T-cell (primary cell): Measurements from ENCODE around the gene CFAP141. TPM values are rescaled to one million over a fixed set of nuclear protein-coding genes. Genes with fewer than 3 reads are reported as not detected.

Source experiments
- ATAC-seq, 4 experiments: fragments of 200-7000 bp in 3 of 4; fragments of 150-1000 bp in 1 of 4; cut with Tn5 transposase; replicated peaks in 1 of 4; 1 replicate in 3 of 4; 2 replicates in 1 of 4; pipeline ENCODE4 v1.10.0; 2021; ENCODE audit warnings: moderate library complexity in 3 of 4, mild to moderate bottlenecking in 2 of 4, moderate number of reproducible peaks in 1 of 4
- CTCF ChIA-PET, 2 donors: fragments of 300-600 bp; sonication (Branson Sonifier 250); formaldehyde crosslinking; loops; one replicate each; lab custom pipeline; 2022; ENCODE audit warnings: antibody characterized with exemption in 2 of 2; lab: Charles Lee
- POLR2A ChIA-PET, 2 donors: fragments of 300-600 bp; sonication (Branson Sonifier 250); formaldehyde crosslinking; loops; one replicate each; lab custom pipeline; 2022; ENCODE audit warnings: antibody characterized with exemption in 2 of 2; lab: Charles Lee
- DNase-seq, 35 experiments: peaks; one replicate each; pipeline versions ENCODE4 v3.0.0 to v3.0.0-alpha.2; 2013 to 2023
- H3K27ac ChIP-seq: one replicate; pipeline ENCODE4 v1.5.1; 2013; ENCODE audit warnings: low read length
- H3K27me3 ChIP-seq, 2 experiments: replicated peaks in 1 of 2; 1 replicate in 1 of 2; 2 replicates in 1 of 2; pipeline versions ENCODE4 v1.6.1 to v1.7.0; 2013; ENCODE audit warnings: low read length in 1 of 2, mixed read lengths in 1 of 2; ENCODE audit not compliant: control insufficient read depth in 2 of 2, insufficient read depth in 2 of 2; ENCODE audit errors: extremely low read depth in 1 of 2
- H3K36me3 ChIP-seq, 2 donors: 1 replicate in 1 of 2; 2 replicates in 1 of 2; pipeline versions ENCODE4 v1.6.1 to v1.7.0; 2013; ENCODE audit warnings: low read length in 1 of 2; ENCODE audit not compliant: control insufficient read depth in 2 of 2, insufficient read depth in 1 of 2; ENCODE audit errors: extremely low read depth in 1 of 2
- H3K4me1 ChIP-seq, 2 experiments: 1 replicate in 1 of 2; 2 replicates in 1 of 2; pipeline versions ENCODE4 v1.6.1 to v1.7.0; 2013; ENCODE audit warnings: low read length in 2 of 2, mixed read lengths in 1 of 2; ENCODE audit not compliant: insufficient read depth in 2 of 2, control insufficient read depth in 1 of 2; ENCODE audit errors: extremely low read depth in 1 of 2
- H3K4me3 ChIP-seq, 2 donors: 1 replicate in 1 of 2; 2 replicates in 1 of 2; pipeline versions ENCODE4 v1.5.1 to v1.7.0; 2013; ENCODE audit warnings: mild to moderate bottlenecking in 2 of 2, low read length in 1 of 2, moderate library complexity in 1 of 2; ENCODE audit not compliant: control insufficient read depth in 1 of 2; ENCODE audit errors: extremely low read depth in 1 of 2
- H3K9me3 ChIP-seq: 2 replicates; pipeline ENCODE4 v1.7.0; 2013
- H3K27ac Mint-ChIP-seq, 2 donors: one replicate each; pipeline ENCODE4 v1.8.0; 2020 to 2021; ENCODE audit warnings: mild to moderate bottlenecking in 2 of 2, mixed read lengths in 2 of 2
- H3K27me3 Mint-ChIP-seq, 2 donors: one replicate each; pipeline ENCODE4 v1.8.0; 2021 to 2022; ENCODE audit warnings: mixed read lengths in 2 of 2
- H3K36me3 Mint-ChIP-seq: one replicate; pipeline ENCODE4 v1.8.0; 2021; ENCODE audit warnings: mixed read lengths
- H3K4me1 Mint-ChIP-seq, 3 donors: one replicate each; pipeline ENCODE4 v1.8.0; 2020 to 2022; ENCODE audit warnings: mixed read lengths in 3 of 3, mild to moderate bottlenecking in 1 of 3
- H3K4me3 Mint-ChIP-seq, 3 donors: one replicate each; pipeline ENCODE4 v1.8.0; 2020 to 2022; ENCODE audit warnings: mild to moderate bottlenecking in 3 of 3, mixed read lengths in 3 of 3, moderate library complexity in 3 of 3
- H3K9me3 Mint-ChIP-seq, 3 donors: one replicate each; pipeline ENCODE4 v1.8.0; 2020 to 2022; ENCODE audit warnings: mixed read lengths in 3 of 3
- WGBS: methylation state at CpG from one replicate; pipeline ENCODE4 v1.1.5; 2013; ENCODE audit warnings: missing lambda C conversion rate; ENCODE audit not compliant: insufficient coverage; 5-methylcytosine and 5-hydroxymethylcytosine counted together
- total RNA-seq, 35 experiments: library from RNA in 6 of 35; stranded (reverse) in 6 of 35; fragments of 120-200 nt in 1 of 35; gene quantifications; one replicate each; pipeline versions ENCODE4 v1.2.1 to v1.2.4 and lab custom pipeline; 2013 to 2026

The CFAP141 gene
- total RNA-seq, 5 donors from 2014 or later (not counting 1 experiment from before 2014, with no cell fraction given) = not detected

DNA sequence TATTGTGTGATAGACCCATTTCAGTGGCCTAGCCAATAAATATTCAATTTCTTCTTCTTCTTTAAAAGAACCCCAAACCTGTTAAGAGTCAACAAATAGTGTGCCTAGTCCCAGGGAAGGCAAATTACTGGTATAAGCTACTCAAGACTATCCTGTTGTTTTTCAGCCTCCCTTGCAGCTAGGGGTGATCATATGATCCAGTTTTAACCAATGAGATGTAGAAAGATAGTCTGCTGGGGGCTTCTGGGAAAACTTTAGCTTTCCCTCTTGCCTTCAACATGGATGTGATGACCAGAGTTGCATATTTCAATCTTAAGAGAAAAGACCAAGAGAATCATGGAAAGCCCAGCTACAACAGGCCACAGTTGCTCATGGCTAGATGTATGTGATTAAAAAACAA, 46.6 kb downstream of the CFAP141 start:
- no peak for ATAC-seq
- H3K27ac ChIP-seq = peak overlapping the region; percentile 77
- H3K36me3 ChIP-seq = peaks cover 5 to 68% of the 10 kb centered on the region in 2 donors
- POLR2A ChIA-PET = interaction anchor here (0.5 to 0.6 kb wide), 5 partner anchors 9 to 1961 kb away, joined by 3 to 7 read pairs (median 4); no protein-coding TSS in a partner anchor
- peak overlapping the region in 1 of 3 donors; percentile 72 for H3K4me3 Mint-ChIP-seq
- H3K4me3 ChIP-seq = no peak overlapping the region
- H3K9me3 Mint-ChIP-seq = peaks cover 0 to 4% (median 0%) of the 10 kb centered on the region in 3 donors
- peaks cover 70% of the 10 kb centered on the region for H3K36me3 Mint-ChIP-seq
- peaks cover 41 to 47% of the 10 kb centered on the region in 2 experiments for H3K4me1 ChIP-seq
- peaks cover 64 to 72% (median 71%) of the 10 kb centered on the region in 3 donors for H3K4me1 Mint-ChIP-seq
- no peak for DNase-seq
- H3K27ac Mint-ChIP-seq = peak overlapping the region; percentile 97 to 98
- no peaks in the 10 kb centered on the region for H3K27me3 Mint-ChIP-seq
- H3K27me3 ChIP-seq = no peaks in the 10 kb centered on the region
- CTCF ChIA-PET = interaction anchor here in 1 of 2 donors (0.7 to 0.9 kb wide), 2 partner anchors 21 to 61 kb away, joined by 3 to 6 read pairs; partner anchors contain the start of gene UBAP2L
- no peaks in the 10 kb centered on the region for H3K9me3 ChIP-seq

- Histone ChIP-seq H3K9me3 (no peaks in the 10 kb centered on the region), H3K27ac (peak overlapping the region; percentile 77), H3K36me3 (peaks cover 3 to 60% of the 10 kb centered on the region in 2 donors), H3K4me3 (peak overlapping the region in 1 of 2 donors; percentile 6), H3K27me3 (no peaks in the 10 kb centered on the region), H3K4me1 (peaks cover 48 to 56% of the 10 kb centered on the region in 2 experiments)
- CTCF ChIA-PET = interaction anchor here (0.6 to 1.5 kb wide), 9 partner anchors 10 to 215 kb away, joined by 3 to 12 read pairs (median 4); no protein-coding TSS in a partner anchor
- ATAC-seq (no peak), DNase-seq (peak in 1 of 35 experiments; percentile 36)
- peak overlapping the region; percentile 97 to 98 for H3K27ac Mint-ChIP-seq
- POLR2A ChIA-PET = interaction anchor here (0.5 to 1.5 kb wide), 10 partner anchors 8 to 446 kb away, joined by 3 to 8 read pairs (median 4); partner anchors contain the start of genes SLC27A3 (in 1 of the 2) and UBAP2L (in 1 of the 2)
- peaks cover 72 to 76% (median 73%) of the 10 kb centered on the region in 3 donors for H3K4me1 Mint-ChIP-seq
- H3K9me3 Mint-ChIP-seq = peaks cover 0 to 4% (median 0%) of the 10 kb centered on the region in 3 donors
- no peaks in the 10 kb centered on the region for H3K27me3 Mint-ChIP-seq
- peak overlapping the region; percentile 57 to 72 (median 67) for H3K4me3 Mint-ChIP-seq
- peaks cover 68% of the 10 kb centered on the region for H3K36me3 Mint-ChIP-seq
- WGBS = 39% methylated on average over 5 of the region's 8 CpGs
Measured at GRCh38 chr1:154158307-154159125, 47.6 kb downstream of the CFAP141 start.

DNA sequence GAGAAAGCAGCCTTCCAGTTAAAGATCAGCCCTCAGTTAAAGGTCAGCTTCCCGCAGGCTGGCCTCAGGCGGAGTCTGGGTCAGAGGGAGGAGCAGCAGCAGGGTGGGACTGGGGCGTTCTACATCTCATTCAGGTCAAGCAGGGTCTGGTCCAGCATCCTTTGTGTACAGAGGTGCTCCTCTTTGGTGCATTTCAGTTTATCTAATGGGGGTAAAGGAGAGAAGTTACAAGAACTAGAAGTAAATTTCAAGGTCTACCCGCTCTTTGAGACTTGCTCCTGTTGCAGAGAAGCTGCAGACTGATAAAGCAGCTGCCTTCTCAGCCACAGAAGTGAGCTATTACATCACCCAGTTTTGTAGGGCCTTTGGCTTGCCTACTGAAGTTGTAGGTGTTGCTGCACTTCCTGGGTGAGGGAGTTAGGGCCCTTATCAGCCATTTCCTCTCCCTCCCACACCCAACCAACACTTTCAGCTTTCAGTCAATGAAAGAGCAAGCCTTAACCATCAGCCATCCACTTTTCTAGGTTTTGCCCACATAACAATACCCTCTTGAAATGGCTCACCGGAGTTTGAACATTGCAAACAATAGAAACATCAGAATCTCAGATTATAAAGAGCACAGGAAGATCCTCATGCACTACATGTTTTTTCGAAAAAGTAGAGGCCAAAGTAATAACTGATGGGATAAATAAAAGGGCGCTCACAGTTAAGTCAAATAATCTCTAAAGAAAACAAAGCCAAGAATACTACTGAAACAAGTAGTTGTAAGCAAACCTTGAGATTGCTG, 48.4 kb downstream of the CFAP141 start:
- ATAC-seq = peak; percentile 99

GRCh38 chr1:154155251-154155650, 50.9 kb downstream of the CFAP141 start:
- POLR2A ChIA-PET = interaction anchor here in 1 of 2 donors (0.6 kb wide), 2 partner anchors 39 to 1860 kb away, joined by 6 to 7 read pairs; no protein-coding TSS in a partner anchor
- Histone ChIP-seq H3K27me3 (no peaks in the 10 kb centered on the region), H3K4me3 (no peak overlapping the region), H3K36me3 (peaks cover 0 to 30% of the 10 kb centered on the region in 2 donors), H3K4me1 (peaks cover 53 to 59% of the 10 kb centered on the region in 2 experiments), H3K9me3 (no peaks in the 10 kb centered on the region), H3K27ac (peak overlapping the region; percentile 65)
- no peak for DNase-seq
- CTCF ChIA-PET = interaction anchor here in 1 of 2 donors (0.6 kb wide), 1 partner anchor 10 kb away, joined by 3 read pairs; no protein-coding TSS in a partner anchor
- H3K4me1 Mint-ChIP-seq = peaks cover 60 to 68% (median 62%) of the 10 kb centered on the region in 3 donors
- 49% methylated on average over 8 of the region's 9 CpGs for WGBS
- H3K4me3 Mint-ChIP-seq = peak overlapping the region in 1 of 3 donors; percentile 53
- H3K9me3 Mint-ChIP-seq = peaks cover 0 to 2% (median 0%) of the 10 kb centered on the region in 3 donors
- no peak for ATAC-seq
- H3K27ac Mint-ChIP-seq = peak overlapping the region; percentile 90 to 98
- H3K27me3 Mint-ChIP-seq = no peaks in the 10 kb centered on the region
- peaks cover 45% of the 10 kb centered on the region for H3K36me3 Mint-ChIP-seq

More for the DNA sequence above, 48.4 kb downstream of the CFAP141 start:
- no peaks in the 10 kb centered on the region for H3K9me3 ChIP-seq
- Mint-ChIP-seq H3K4me1 (peaks cover 64 to 71% (median 70%) of the 10 kb centered on the region in 3 donors), H3K4me3 (peak overlapping the region; percentile 57 to 72 (median 67)), H3K27me3 (no peaks in the 10 kb centered on the region), H3K36me3 (peaks cover 60% of the 10 kb centered on the region), H3K27ac (peak overlapping the region; percentile 97 to 98), H3K9me3 (peaks cover 0 to 4% (median 0%) of the 10 kb centered on the region in 3 donors)
- no peaks in the 10 kb centered on the region for H3K27me3 ChIP-seq
- ChIA-PET POLR2A (interaction anchor here (0.5 to 1.8 kb wide), 11 partner anchors 9 to 382 kb away, joined by 3 to 8 read pairs (median 4); partner anchors contain the start of genes SLC27A3 (in 1 of the 2) and UBAP2L (in 1 of the 2)), CTCF (interaction anchor here (0.5 to 1.5 kb wide), 11 partner anchors 11 to 214 kb away, joined by 3 to 12 read pairs (median 4); no protein-coding TSS in a partner anchor)
- H3K36me3 ChIP-seq = peaks cover 3 to 52% of the 10 kb centered on the region in 2 donors
- H3K4me1 ChIP-seq = peaks cover 53 to 60% of the 10 kb centered on the region in 2 experiments
- WGBS = 14% methylated on average over 3 of the region's 7 CpGs
- H3K27ac ChIP-seq = peak overlapping the region; percentile 77
- peak; percentile 38 to 89 (median 73) for DNase-seq
- no peak overlapping the region for H3K4me3 ChIP-seq

- 96% methylated on average over 17 of the region's 29 CpGs for WGBS
- peaks cover 57 to 64% (median 58%) of the 10 kb centered on the region in 3 donors for H3K4me1 Mint-ChIP-seq
- DNase-seq (peak in 1 of 35 experiments; percentile 62), ATAC-seq (no peak)
- no peaks in the 10 kb centered on the region for H3K27me3 ChIP-seq
- no peaks in the 10 kb centered on the region for H3K9me3 Mint-ChIP-seq
- H3K36me3 ChIP-seq = peaks cover 0 to 24% of the 10 kb centered on the region in 2 donors
- H3K27ac ChIP-seq = peak within 1 kb of the TSS; percentile 65
- peaks cover 41% of the 10 kb centered on the region for H3K36me3 Mint-ChIP-seq
- H3K4me1 ChIP-seq = peaks cover 51 to 54% of the 10 kb centered on the region in 2 experiments
- ChIA-PET CTCF (interaction anchor here in 1 of 2 donors (0.6 kb wide), 2 partner anchors 117 to 1714 kb away, joined by 4 to 5 read pairs; no protein-coding TSS in a partner anchor), POLR2A (interaction anchor here in 1 of 2 donors (0.6 kb wide), 1 partner anchor 1860 kb away, joined by 6 read pairs; no protein-coding TSS in a partner anchor)
- peak within 1 kb of the TSS in 1 of 3 donors; percentile 53 for H3K4me3 Mint-ChIP-seq
- no peaks in the 10 kb centered on the region for H3K27me3 Mint-ChIP-seq
- no peak within 1 kb of the TSS for H3K4me3 ChIP-seq
- no peaks in the 10 kb centered on the region for H3K9me3 ChIP-seq
- H3K27ac Mint-ChIP-seq = peak within 1 kb of the TSS; percentile 90 to 98
Measured at GRCh38 chr1:154154534-154155191, 51.5 kb downstream of the CFAP141 start, which contains the start of gene NUP210L. NUP210L (minus strand) TSS chr1:154155073.
